ENCODE data around the gene AFF1.

- TF ChIP-seq CTCF (IDR thresholded peaks at IDR 0.05) = no peak
- no peak for TF ChIP-seq POLR2AphosphoS5 (IDR thresholded peaks at IDR 0.05)
- TF ChIP-seq POLR2A (IDR thresholded peaks at IDR 0.05) = no peak
Measured at GRCh38 chr4:87188048-87188447, 253.2 kb downstream of the AFF1 start.
